Loucy (cell line): ENCODE results near the gene SLC30A3.

Source experiments
- H2AFZ ChIP-seq: fragments of 200-600 bp; sonication (generic); 2 replicates; pipeline ENCODE4 v1.6.0; 2016; ENCODE audit warnings: antibody characterized with exemption, mild to moderate bottlenecking, low read length, moderate library complexity
- H3F3A ChIP-seq: fragments of 200-600 bp; 2 replicates; pipeline ENCODE4 v1.6.0; 2016; ENCODE audit warnings: antibody characterized with exemption, low read depth, mild to moderate bottlenecking
- H3K27me3 ChIP-seq: fragments of 200-600 bp; sonication (generic); 2 replicates; pipeline ENCODE4 v1.6.1; 2014; ENCODE audit warnings: low read length, mild to moderate bottlenecking; ENCODE audit not compliant: insufficient read depth, poor library complexity, severe bottlenecking
- H3K36me3 ChIP-seq: fragments of 200-600 bp; sonication (generic); 2 replicates; pipeline ENCODE4 v1.6.1; 2016; ENCODE audit warnings: low read length; ENCODE audit not compliant: insufficient read depth
- H3K4me1 ChIP-seq: fragments of 200-600 bp; sonication (generic); 2 replicates; pipeline ENCODE4 v1.5.1; 2014; ENCODE audit warnings: low read length, mild to moderate bottlenecking; ENCODE audit not compliant: insufficient read depth, poor library complexity, severe bottlenecking
- H3K4me2 ChIP-seq: fragments of 200-600 bp; sonication (generic); 2 replicates; pipeline ENCODE4 v1.6.0; 2014; ENCODE audit warnings: antibody characterized with exemption, low read length, low read depth, mild to moderate bottlenecking; ENCODE audit not compliant: poor library complexity, severe bottlenecking
- H3K4me3 ChIP-seq: fragments of 200-600 bp; sonication (generic); 2 replicates; pipeline ENCODE4 v1.5.1; 2014; ENCODE audit warnings: low read length, mild to moderate bottlenecking, mixed read lengths; ENCODE audit not compliant: poor library complexity, severe bottlenecking
- H3K79me2 ChIP-seq: fragments of 200-600 bp; sonication (generic); 2 replicates; pipeline ENCODE4 v1.6.1; 2014; ENCODE audit warnings: low read length; ENCODE audit not compliant: insufficient read depth
- H3K9ac ChIP-seq: fragments of 200-600 bp; sonication (generic); 2 replicates; pipeline ENCODE4 v1.6.0; 2014; ENCODE audit warnings: mild to moderate bottlenecking, low read depth, low read length, moderate library complexity; ENCODE audit not compliant: poor library complexity, severe bottlenecking
- H3K9me2 ChIP-seq: fragments of 200-600 bp; sonication (generic); replicated peaks from 2 replicates; pipeline ENCODE4 v1.6.1; 2016; ENCODE audit warnings: low read depth, low read length, mixed read lengths
- H3K9me3 ChIP-seq: fragments of 200-600 bp; sonication (generic); 2 replicates; pipeline ENCODE4 v1.6.1; 2014; ENCODE audit warnings: mild to moderate bottlenecking, antibody characterized with exemption, low read length, low read depth; ENCODE audit not compliant: insufficient read depth
- H4K20me1 ChIP-seq: fragments of 200-600 bp; sonication (generic); 2 replicates; pipeline ENCODE4 v1.6.0; 2014; ENCODE audit warnings: antibody characterized with exemption, low read length, mild to moderate bottlenecking; ENCODE audit not compliant: insufficient read depth, poor library complexity, severe bottlenecking
- CTCF ChIP-seq: fragments of 200-600 bp; sonication (generic); conservative IDR thresholded peaks from 2 replicates; pipeline ENCODE4 v1.5.1; 2014; ENCODE audit warnings: mild to moderate bottlenecking, antibody characterized with exemption, low read length
- EZH2phosphoT487 ChIP-seq: fragments of 200-600 bp; IDR thresholded peaks from 2 replicates; pipeline ENCODE4 v1.6.1; 2018; ENCODE audit warnings: antibody characterized with exemption, mild to moderate bottlenecking, moderate library complexity, borderline replicate concordance

The SLC30A3 gene

DNA sequence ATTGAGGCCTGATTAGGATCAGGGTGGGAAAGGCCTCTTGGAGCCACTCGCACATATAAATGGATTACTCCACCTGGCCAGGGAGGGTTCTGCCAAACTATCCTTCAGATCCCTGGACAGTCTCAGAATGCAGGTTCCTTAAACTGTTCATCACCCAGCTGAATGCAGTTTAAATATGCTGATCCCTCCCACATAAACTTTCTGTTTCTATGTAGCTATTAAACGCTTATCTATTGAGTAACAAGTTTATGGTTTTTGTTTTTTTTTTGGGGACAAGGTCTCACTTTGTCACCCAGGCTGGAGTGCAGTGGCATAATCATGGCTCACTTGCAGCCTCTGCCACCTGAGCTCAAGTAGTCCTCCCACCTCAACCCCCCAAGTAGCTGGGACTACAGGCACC lies 43.8 kb downstream of the SLC30A3 start:
- peak overlapping the region; percentile 96 for H3K9ac ChIP-seq
- H3K9me2 ChIP-seq: no peaks in the 10 kb centered on the region
- peaks cover 23% of the 10 kb centered on the region; the same call in 1 of the 2 replicates for H3K36me3 ChIP-seq
- H4K20me1 ChIP-seq: no peaks in the 10 kb centered on the region
- TF ChIP-seq CTCF: no peak
- no peak for TF ChIP-seq EZH2phosphoT487
- H3K9me3 ChIP-seq: no peaks in the 10 kb centered on the region
- peak overlapping the region; percentile 81 for H3K4me3 ChIP-seq
- H3K4me2 ChIP-seq: peak overlapping the region; percentile 77
- no peak overlapping the region for H2AFZ ChIP-seq
- H3K4me1 ChIP-seq: peaks cover 30% of the 10 kb centered on the region
- peaks cover 31% of the 10 kb centered on the region for H3K79me2 ChIP-seq
- no peaks in the 10 kb centered on the region for H3K27me3 ChIP-seq
- no peaks in the 10 kb centered on the region for H3F3A ChIP-seq

DNA sequence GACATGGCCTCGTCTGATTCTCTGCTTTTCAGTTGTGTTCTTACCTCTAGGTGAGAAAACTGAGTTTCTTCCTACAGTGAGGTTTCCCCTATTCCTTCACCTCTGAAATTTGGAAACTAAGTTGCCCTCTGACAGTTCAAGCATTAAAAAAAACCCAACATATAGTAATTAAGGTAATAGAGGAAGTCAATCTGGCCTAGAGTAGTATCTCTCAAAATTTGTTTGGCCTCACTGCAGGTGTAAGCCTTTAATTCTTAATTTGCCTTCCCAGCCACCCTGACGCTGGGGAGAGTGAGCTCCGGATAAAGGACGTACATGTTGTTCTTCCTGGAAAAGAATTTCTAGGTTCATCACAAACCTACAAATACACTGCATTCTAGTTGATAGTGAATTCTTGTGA lies 44.2 kb downstream of the SLC30A3 start:
- Histone ChIP-seq H3K36me3 (peaks cover 18% of the 10 kb centered on the region; the same call in 1 of the 2 replicates), H3K27me3 (no peaks in the 10 kb centered on the region), H4K20me1 (no peaks in the 10 kb centered on the region), H3K9me2 (no peaks in the 10 kb centered on the region), H3K4me3 (peak overlapping the region; percentile 81), H3K9ac (peak overlapping the region; percentile 96), H3K4me1 (peaks cover 31% of the 10 kb centered on the region), H3K9me3 (no peaks in the 10 kb centered on the region), H3K79me2 (peaks cover 34% of the 10 kb centered on the region), H3F3A (no peaks in the 10 kb centered on the region), H2AFZ (no peak overlapping the region), H3K4me2 (peak overlapping the region; percentile 77)
- no peak for TF ChIP-seq CTCF
- TF ChIP-seq EZH2phosphoT487: no peak

GRCh38 chr2:27217173-27218121 lies 45.4 kb downstream of the SLC30A3 start, which contains the start of gene CAD:
TSS of gene CAD (plus strand) at chr2:27217369. CDS start at chr2:27217552, 183 bp downstream.
- Histone ChIP-seq H3K9ac (peak within 1 kb of the TSS; percentile 96), H3K4me2 (peak within 1 kb of the TSS; percentile 77), H3K27me3 (no peaks in the 10 kb centered on the region), H2AFZ (peak within 1 kb of the TSS; percentile 78), H3K9me2 (no peaks in the 10 kb centered on the region), H3K36me3 (peaks cover 10% of the 10 kb centered on the region; the same call in 1 of the 2 replicates), H4K20me1 (no peaks in the 10 kb centered on the region), H3K79me2 (peaks cover 46% of the 10 kb centered on the region), H3K9me3 (no peaks in the 10 kb centered on the region), H3F3A (no peaks in the 10 kb centered on the region), H3K4me1 (peaks cover 42% of the 10 kb centered on the region), H3K4me3 (peak within 1 kb of the TSS; percentile 81)
- TF ChIP-seq EZH2phosphoT487 (no peak), CTCF (0 out of 2 replicates have a peak, but pooled peaks have one; percentile 15)
